RPMI8226 (cell line): ENCODE measurements around the gene ANXA11.
A peak's percentile ranks its signal among the peaks of the same experiment; 100 is the strongest.
"Not testable (repeated sequence)": the region's sequence is repeated elsewhere in the genome, so short reads cannot be mapped to it uniquely, and the experiment has no call there.

Experiments
- DNase-seq: peaks from one replicate; pipeline ENCODE4 v3.0.0-alpha.2; 2015

Gene ANXA11

GRCh38 chr10:80207768-80208370 is 2.5 kb upstream of the ANXA11 start:
- no peak for DNase-seq

GRCh38 chr10:80206277-80206655 is 929 bp upstream of the ANXA11 start:
- DNase-seq = no peak

GRCh38 chr10:80204677-80205476 is 460 bp downstream of the ANXA11 start:
- peak; percentile 62 for DNase-seq

GRCh38 chr10:80203835-80204676 is 1.3 kb downstream of the ANXA11 start:
- DNase-seq = peak; percentile 18

- peak; percentile 77 for DNase-seq
Measured at GRCh38 chr10:80202934-80203834, 2.2 kb downstream of the ANXA11 start.

- not testable (repeated sequence) for DNase-seq
Measured at GRCh38 chr10:80202530-80202929, 2.8 kb downstream of the ANXA11 start.

- peak; percentile 45 for DNase-seq
Measured at GRCh38 chr10:80201608-80202141, 3.7 kb downstream of the ANXA11 start.

GRCh38 chr10:80200687-80201086 is 4.7 kb downstream of the ANXA11 start:
- no peak for DNase-seq

- no peak for DNase-seq
Measured at GRCh38 chr10:80200259-80200658, 5.1 kb downstream of the ANXA11 start.

GRCh38 chr10:80199828-80200227 is 5.5 kb downstream of the ANXA11 start:
- no peak for DNase-seq

- DNase-seq = peak; percentile 36
Measured at GRCh38 chr10:80197972-80198916, 7.1 kb downstream of the ANXA11 start.

GRCh38 chr10:80196950-80197315 is 8.4 kb downstream of the ANXA11 start:
- no peak for DNase-seq

GRCh38 chr10:80196270-80196949 is 8.9 kb downstream of the ANXA11 start:
- peak; percentile 90 for DNase-seq

- no peak for DNase-seq
Measured at GRCh38 chr10:80195046-80195574, 10.2 kb downstream of the ANXA11 start.

GRCh38 chr10:80194373-80195045 is 10.8 kb downstream of the ANXA11 start:
- DNase-seq = no peak

- no peak for DNase-seq
Measured at GRCh38 chr10:80192553-80192952, 12.8 kb downstream of the ANXA11 start.

GRCh38 chr10:80191589-80192270 is 13.6 kb downstream of the ANXA11 start:
- peak; percentile 41 for DNase-seq

GRCh38 chr10:80188713-80189112 is 16.6 kb downstream of the ANXA11 start:
- DNase-seq = no peak
